Stimulated activated naive CD8-positive, alpha-beta T cell treated with anti-CD3 and anti-CD28 coated beads, Interleukin-15, Interleukin-2, amounts not matched to agents 100 U/mL and 50 U/mL, for 24 hours (primary cell): ENCODE data around the gene CEP152.
"Not testable (repeated sequence)": the region's sequence is repeated elsewhere in the genome, so short reads cannot be mapped to it uniquely, and the experiment has no call there.

Experiments
- ATAC-seq: fragments of 150-1000 bp; cut with Tn5 transposase; one replicate; pipeline ENCODE4 v1.10.0; 2021
- DNase-seq: peaks from one replicate; pipeline ENCODE4 v3.0.0; 2021

CEP152 gene

GRCh38 chr15:48805591-48805990 is 5.3 kb downstream of the CEP152 start:
- no peak for ATAC-seq
- no peak for DNase-seq

GRCh38 chr15:48803877-48804276 is 7.0 kb downstream of the CEP152 start:
- no peak for DNase-seq

GRCh38 chr15:48802867-48803266 is 8.0 kb downstream of the CEP152 start:
- DNase-seq (no peak), ATAC-seq (peak; percentile 73)

More at GRCh38 chr15:48803877-48804276, 7.0 kb downstream of the CEP152 start:
- no peak for ATAC-seq

GRCh38 chr15:48802257-48802656 is 8.6 kb downstream of the CEP152 start:
- DNase-seq: no peak
- no peak for ATAC-seq

GRCh38 chr15:48800811-48801455 is 9.9 kb downstream of the CEP152 start:
- no peak for DNase-seq
- no peak for ATAC-seq

- no peak for DNase-seq
- no peak for ATAC-seq
Observed at GRCh38 chr15:48800245-48800644, 10.6 kb downstream of the CEP152 start.

- DNase-seq (no peak), ATAC-seq (no peak)
Observed at GRCh38 chr15:48798319-48798718, 12.6 kb downstream of the CEP152 start.

GRCh38 chr15:48796930-48797329 is 13.9 kb downstream of the CEP152 start:
- no peak for DNase-seq
- no peak for ATAC-seq

GRCh38 chr15:48796521-48796920 is 14.3 kb downstream of the CEP152 start:
- DNase-seq: no peak
- ATAC-seq: no peak

GRCh38 chr15:48795901-48796300 is 15.0 kb downstream of the CEP152 start:
- ATAC-seq: no peak
- no peak for DNase-seq

GRCh38 chr15:48794697-48795134 is 16.2 kb downstream of the CEP152 start:
- peak; percentile 49 for ATAC-seq
- DNase-seq: no peak

GRCh38 chr15:48792408-48792807 is 18.5 kb downstream of the CEP152 start:
- DNase-seq (no peak), ATAC-seq (no peak)

GRCh38 chr15:48790466-48791115 is 20.3 kb downstream of the CEP152 start:
- not testable (repeated sequence) for ATAC-seq, DNase-seq

- ATAC-seq (no peak), DNase-seq (no peak)
Observed at GRCh38 chr15:48785712-48786111, 25.2 kb downstream of the CEP152 start.

GRCh38 chr15:48785195-48785594 is 25.7 kb downstream of the CEP152 start:
- ATAC-seq (no peak), DNase-seq (no peak)

- DNase-seq: no peak
- no peak for ATAC-seq
Observed at GRCh38 chr15:48784756-48785155, 26.1 kb downstream of the CEP152 start.

GRCh38 chr15:48782911-48783310 is 28.0 kb downstream of the CEP152 start:
- no peak for ATAC-seq
- no peak for DNase-seq

GRCh38 chr15:48781481-48782081 is 29.3 kb downstream of the CEP152 start:
- DNase-seq (no peak), ATAC-seq (no peak)

- ATAC-seq (no peak), DNase-seq (no peak)
Observed at GRCh38 chr15:48781017-48781416, 29.9 kb downstream of the CEP152 start.

GRCh38 chr15:48778331-48778730 is 32.5 kb downstream of the CEP152 start:
- no peak for DNase-seq

GRCh38 chr15:48777645-48778330 is 33.1 kb downstream of the CEP152 start:
- no peak for ATAC-seq
- DNase-seq: no peak

More at GRCh38 chr15:48778331-48778730, 32.5 kb downstream of the CEP152 start:
- no peak for ATAC-seq

- DNase-seq: no peak
- no peak for ATAC-seq
Observed at GRCh38 chr15:48775546-48775945, 35.3 kb downstream of the CEP152 start.

GRCh38 chr15:48774484-48774883 is 36.4 kb downstream of the CEP152 start:
- DNase-seq (no peak), ATAC-seq (no peak)
